ENCODE measurements around the gene SEPTIN10.
"Not testable (repeated sequence)": the region's sequence is repeated elsewhere in the genome, so short reads cannot be mapped to it uniquely, and the experiment has no call there.

The SEPTIN10 gene

DNA sequence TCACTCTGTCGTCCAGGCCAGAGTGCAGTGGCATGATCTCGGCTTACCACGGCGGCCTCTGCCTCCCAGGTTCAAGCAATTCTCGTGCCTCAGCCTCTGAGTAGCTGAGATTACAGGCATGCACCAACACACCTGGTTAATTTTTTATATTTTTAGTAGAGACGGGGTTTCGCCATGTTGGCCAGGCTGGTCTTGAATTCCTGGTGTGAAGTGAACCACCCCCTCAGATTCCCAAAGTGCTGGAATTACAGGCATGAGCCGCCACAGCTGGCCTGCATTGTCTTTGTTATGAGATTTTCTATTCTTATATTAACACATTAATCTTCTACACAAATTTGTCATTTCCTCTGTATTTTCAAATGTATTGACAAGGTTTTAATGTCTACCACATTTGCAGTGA is 75.2 kb downstream of the SEPTIN10 start:
- no peak overlapping the region for H3K4me3 ChIP-seq (ENCODE audit: low read length)
- TF ChIP-seq, protein P1, sequence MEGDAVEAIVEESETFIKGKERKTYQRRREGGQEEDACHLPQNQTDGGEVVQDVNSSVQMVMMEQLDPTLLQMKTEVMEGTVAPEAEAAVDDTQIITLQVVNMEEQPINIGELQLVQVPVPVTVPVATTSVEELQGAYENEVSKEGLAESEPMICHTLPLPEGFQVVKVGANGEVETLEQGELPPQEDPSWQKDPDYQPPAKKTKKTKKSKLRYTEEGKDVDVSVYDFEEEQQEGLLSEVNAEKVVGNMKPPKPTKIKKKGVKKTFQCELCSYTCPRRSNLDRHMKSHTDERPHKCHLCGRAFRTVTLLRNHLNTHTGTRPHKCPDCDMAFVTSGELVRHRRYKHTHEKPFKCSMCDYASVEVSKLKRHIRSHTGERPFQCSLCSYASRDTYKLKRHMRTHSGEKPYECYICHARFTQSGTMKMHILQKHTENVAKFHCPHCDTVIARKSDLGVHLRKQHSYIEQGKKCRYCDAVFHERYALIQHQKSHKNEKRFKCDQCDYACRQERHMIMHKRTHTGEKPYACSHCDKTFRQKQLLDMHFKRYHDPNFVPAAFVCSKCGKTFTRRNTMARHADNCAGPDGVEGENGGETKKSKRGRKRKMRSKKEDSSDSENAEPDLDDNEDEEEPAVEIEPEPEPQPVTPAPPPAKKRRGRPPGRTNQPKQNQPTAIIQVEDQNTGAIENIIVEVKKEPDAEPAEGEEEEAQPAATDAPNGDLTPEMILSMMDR (IDR thresholded peaks at IDR 0.05; ENCODE audit: insufficient read depth, low read depth, low read length, missing control alignments) = no peak
- no peak for DNase-seq (ENCODE audit: low read depth)

DNA sequence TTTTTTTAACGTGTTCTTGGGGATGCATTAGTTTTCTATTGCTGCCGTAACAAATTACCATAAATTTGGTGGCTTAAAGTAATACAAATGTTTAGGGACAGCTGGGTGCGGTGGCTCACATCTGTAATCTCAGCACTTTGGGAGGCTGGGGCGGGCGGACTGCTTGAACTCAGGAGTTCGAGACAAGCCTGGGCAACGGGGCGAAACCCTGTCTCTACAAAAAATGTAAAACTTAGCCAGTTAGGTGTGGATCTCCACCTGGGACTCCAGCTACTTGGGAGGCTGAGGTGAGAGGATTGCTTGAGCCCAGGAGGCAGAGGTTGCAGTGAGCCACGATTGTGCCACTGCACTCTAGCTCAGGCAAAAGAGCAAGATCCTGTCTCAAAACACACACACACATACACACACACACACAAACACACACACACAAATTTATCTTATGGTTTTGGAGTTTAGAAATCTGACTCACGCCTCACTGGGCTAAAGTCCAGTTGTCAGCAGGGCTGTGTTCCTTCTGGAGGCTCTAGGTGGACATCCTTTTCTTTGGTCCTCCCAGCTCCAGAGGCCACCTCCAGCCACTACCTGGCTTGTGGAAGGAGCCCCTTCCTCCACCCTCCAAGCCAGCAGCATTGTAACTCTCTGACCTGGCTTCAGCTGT is 76.1 kb downstream of the SEPTIN10 start:
- no peak overlapping the region for H3K4me3 ChIP-seq (ENCODE audit: low read length)
- TF ChIP-seq, protein P1 (IDR thresholded peaks at IDR 0.05; ENCODE audit: insufficient read depth, low read depth, low read length, missing control alignments) = no peak
- DNase-seq (ENCODE audit: low read depth) = no peak

DNA sequence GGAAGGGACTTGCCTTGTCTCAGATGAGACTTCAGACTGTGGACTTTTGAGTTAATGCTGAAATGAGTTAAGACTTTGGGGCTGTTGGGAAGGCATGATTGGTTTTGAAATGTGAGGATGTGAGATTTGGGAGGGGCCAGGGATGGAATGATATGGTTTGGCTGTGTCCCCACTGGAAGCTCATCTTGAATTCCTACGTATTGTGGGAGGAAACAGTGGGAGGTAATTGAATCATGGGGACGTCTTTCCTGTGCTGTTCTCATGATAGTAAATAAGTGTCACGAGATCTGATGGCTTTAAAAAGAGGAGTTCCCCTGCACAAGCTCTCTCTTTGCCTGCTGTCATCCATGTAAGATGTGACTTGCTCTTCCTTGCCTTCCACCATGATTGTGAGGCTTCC is 77.2 kb downstream of the SEPTIN10 start:
- not testable (repeated sequence) for DNase-seq (ENCODE audit: low read depth); H3K4me3 ChIP-seq (ENCODE audit: low read length)

DNA sequence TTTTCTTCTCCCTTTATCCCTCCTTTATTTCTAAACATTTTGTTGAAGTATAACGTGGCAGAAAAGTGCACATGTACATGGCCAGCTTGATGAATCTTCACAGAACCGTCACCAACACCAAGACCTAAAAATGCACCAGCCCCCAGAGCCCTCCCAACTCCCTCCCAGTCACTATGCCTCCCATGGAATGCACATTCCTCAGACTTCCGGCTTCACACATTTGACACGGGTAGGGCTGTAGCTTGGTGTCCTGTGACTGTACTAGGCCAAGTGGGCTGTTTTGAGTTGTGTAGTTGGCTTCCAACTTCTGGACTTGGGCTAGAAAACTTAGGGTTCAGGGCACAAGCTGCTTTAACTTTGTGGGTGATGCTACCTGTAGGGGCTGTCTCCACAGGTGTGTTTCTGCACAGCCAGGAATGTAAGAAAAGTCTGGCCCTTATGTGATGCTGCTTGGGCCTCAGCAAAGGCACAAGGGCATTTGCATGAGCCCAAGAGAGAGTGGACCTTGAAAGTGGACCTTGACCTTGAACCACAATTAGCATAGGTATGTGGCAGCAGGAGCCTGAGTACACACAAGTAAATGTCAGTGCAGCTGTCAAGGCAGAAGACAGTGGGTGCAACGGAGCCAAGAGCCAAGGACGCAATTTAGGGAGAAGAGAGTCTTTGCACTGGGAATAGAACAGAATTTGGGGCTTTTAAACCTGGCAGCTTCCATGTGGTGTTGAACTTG is 78.4 kb downstream of the SEPTIN10 start:
- TF ChIP-seq, protein P1 (IDR thresholded peaks at IDR 0.05; ENCODE audit: insufficient read depth, low read depth, low read length, missing control alignments) = no peak
- DNase-seq (ENCODE audit: low read depth) = no peak
- no peak overlapping the region for H3K4me3 ChIP-seq (ENCODE audit: low read length)

DNA sequence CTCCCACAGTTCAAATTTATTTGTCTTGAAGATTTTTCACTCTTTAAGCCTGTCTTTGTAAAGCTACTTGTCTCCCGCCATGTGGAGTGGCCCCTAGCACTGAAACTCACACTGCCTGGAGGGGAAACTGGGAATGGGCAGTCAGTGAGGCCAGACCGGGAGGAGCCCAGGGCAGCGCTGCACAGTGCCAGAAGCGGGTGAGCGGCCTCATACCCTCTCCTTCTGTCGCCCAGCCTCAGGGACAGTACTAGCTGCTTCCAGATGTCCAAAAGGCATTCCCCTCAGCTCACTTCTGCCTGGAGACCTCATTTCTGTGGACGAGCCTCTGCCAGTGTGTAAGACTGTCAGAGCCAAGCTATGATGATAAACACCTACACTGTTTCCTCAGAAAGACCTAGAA is 79.9 kb downstream of the SEPTIN10 start:
- TF ChIP-seq, protein P1 (IDR thresholded peaks at IDR 0.05; ENCODE audit: insufficient read depth, low read depth, low read length, missing control alignments) = no peak
- no peak overlapping the region for H3K4me3 ChIP-seq (ENCODE audit: low read length)
- no peak for DNase-seq (ENCODE audit: low read depth)

DNA sequence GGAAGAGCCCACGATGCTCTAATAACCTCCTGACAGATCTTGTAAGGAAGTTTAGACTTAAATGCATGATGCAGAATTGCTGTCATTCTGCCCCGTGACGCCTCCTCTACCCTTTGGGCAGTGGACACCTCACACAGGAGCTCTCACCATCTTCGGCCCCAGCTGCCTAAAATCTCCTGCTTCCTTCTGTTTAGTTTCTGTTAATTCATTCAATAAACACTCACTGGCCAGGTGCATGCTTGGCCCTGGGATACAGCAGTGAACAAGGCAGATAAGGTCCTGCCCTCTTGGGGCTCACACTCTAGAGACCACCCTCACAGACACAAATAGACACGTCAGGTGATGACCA is 81.1 kb downstream of the SEPTIN10 start:
- H3K4me3 ChIP-seq (ENCODE audit: low read length) = no peak overlapping the region
- TF ChIP-seq, protein P1 (IDR thresholded peaks at IDR 0.05; ENCODE audit: insufficient read depth, low read depth, low read length, missing control alignments) = no peak
- DNase-seq (ENCODE audit: low read depth) = no peak

DNA sequence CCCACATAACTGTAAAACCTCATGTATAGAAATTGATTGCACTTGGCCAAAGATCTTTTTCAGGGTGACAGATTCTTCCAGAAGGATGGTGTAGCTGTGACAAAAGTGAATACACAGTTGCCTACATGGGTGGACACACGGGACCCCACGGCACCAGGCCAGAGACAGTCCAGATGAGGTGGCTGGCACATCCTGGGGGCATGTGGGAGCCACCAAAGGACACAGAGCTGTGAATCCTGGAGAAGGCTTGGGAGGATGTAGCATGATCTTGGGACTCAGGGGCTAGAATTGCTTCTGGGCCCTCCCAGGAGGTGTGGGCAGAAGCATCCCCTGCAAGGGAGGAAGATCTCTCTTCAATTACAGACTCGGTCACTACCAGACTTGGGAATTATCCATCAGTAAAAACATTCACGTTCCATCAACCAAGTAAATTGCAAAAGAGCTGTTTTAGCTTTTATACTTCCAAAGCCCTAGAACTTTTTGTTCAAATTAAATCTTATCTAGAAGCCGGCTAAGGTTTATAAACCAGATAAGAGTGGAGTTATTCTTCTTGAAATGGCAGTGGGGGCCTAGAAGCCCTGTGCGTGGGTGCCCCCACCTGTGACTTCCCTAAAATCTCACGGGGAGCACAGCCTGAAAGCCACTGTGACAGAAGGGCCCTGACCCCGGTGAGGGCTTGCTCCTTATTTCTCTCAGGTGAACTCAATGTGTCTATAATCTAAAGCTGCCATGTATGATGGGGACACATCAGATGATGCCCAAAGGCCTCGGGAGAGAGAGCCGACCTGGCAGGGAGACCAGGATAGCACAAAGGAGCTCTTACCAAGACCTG is 81.7 kb downstream of the SEPTIN10 start:
- TF ChIP-seq, protein P1 (IDR thresholded peaks at IDR 0.05; ENCODE audit: insufficient read depth, low read depth, low read length, missing control alignments) = no peak
- no peak overlapping the region for H3K4me3 ChIP-seq (ENCODE audit: low read length)
- DNase-seq (ENCODE audit: low read depth) = no peak
